OCI-LY1 (cell line): ENCODE results near the gene KLF3.

Experiments used
- H2AFZ ChIP-seq: fragments of 200-600 bp; sonication (generic), shearing (Covaris generic); 2 replicates; pipeline ENCODE4 v1.6.0; 2014; ENCODE audit warnings: antibody characterized with exemption, mild to moderate bottlenecking, low read length
- H3F3A ChIP-seq: fragments of 200-600 bp; sonication (generic), shearing (Covaris generic); 2 replicates; pipeline ENCODE4 v1.6.0; 2014; ENCODE audit warnings: mild to moderate bottlenecking, antibody characterized with exemption, low read length, moderate library complexity; ENCODE audit not compliant: insufficient read depth
- H3K27ac ChIP-seq: fragments of 200-600 bp; sonication (generic); 2 replicates; pipeline ENCODE4 v1.5.1; 2014; ENCODE audit warnings: low read length, mixed run types, mild to moderate bottlenecking, low read depth; ENCODE audit not compliant: poor library complexity, severe bottlenecking
- H3K27me3 ChIP-seq: fragments of 200-600 bp; sonication (generic); 2 replicates; pipeline ENCODE4 v1.6.0; 2014; ENCODE audit warnings: antibody characterized with exemption, mild to moderate bottlenecking, low read length, moderate library complexity; ENCODE audit not compliant: insufficient read depth
- H3K36me3 ChIP-seq: fragments of 200-600 bp; sonication (generic); 2 replicates; pipeline ENCODE4 v1.6.1; 2014; ENCODE audit warnings: mild to moderate bottlenecking, antibody characterized with exemption, low read length, moderate library complexity, mixed read lengths; ENCODE audit not compliant: insufficient read depth
- H3K4me1 ChIP-seq: fragments of 200-600 bp; sonication (generic); 2 replicates; pipeline ENCODE4 v1.5.1; 2014; ENCODE audit warnings: mild to moderate bottlenecking, low read length, moderate library complexity; ENCODE audit not compliant: insufficient read depth, severe bottlenecking
- H3K4me2 ChIP-seq: fragments of 200-600 bp; sonication (generic), shearing (Covaris generic); 2 replicates; pipeline ENCODE4 v1.6.1; 2014; ENCODE audit warnings: low read length
- H3K4me3 ChIP-seq: fragments of 200-600 bp; sonication (generic); 2 replicates; pipeline ENCODE4 v1.5.1; 2014; ENCODE audit warnings: low read length, low read depth, mild to moderate bottlenecking, mixed read lengths; ENCODE audit not compliant: poor library complexity, severe bottlenecking
- H3K79me2 ChIP-seq: fragments of 200-600 bp; shearing (Covaris generic); 2 replicates; pipeline ENCODE4 v1.6.1; 2016; ENCODE audit warnings: mixed run types, low read length, mixed read lengths; ENCODE audit not compliant: insufficient read depth
- H3K9ac ChIP-seq: fragments of 200-600 bp; sonication (generic), shearing (Covaris generic); 2 replicates; pipeline ENCODE4 v1.6.1; 2014; ENCODE audit warnings: mild to moderate bottlenecking, low read length, mixed read lengths
- H3K9me2 ChIP-seq: fragments of 200-600 bp; sonication (generic), shearing (Covaris generic); 2 replicates; pipeline ENCODE4 v1.6.1; 2014; ENCODE audit warnings: low read depth, mild to moderate bottlenecking, low read length, mixed read lengths
- H3K9me3 ChIP-seq: fragments of 200-600 bp; shearing (Covaris generic); 2 replicates; pipeline ENCODE4 v1.6.1; 2014; ENCODE audit warnings: low read length, mixed read lengths
- H4K20me1 ChIP-seq: fragments of 200-600 bp; sonication (generic), shearing (Covaris generic); 2 replicates; pipeline ENCODE4 v1.6.0; 2016; ENCODE audit warnings: mild to moderate bottlenecking, low read length; ENCODE audit not compliant: insufficient read depth
- EZH2 ChIP-seq: fragments of 200-600 bp; sonication (generic), shearing (Covaris generic); IDR thresholded peaks from 2 replicates; pipeline ENCODE4 v1.8.0; 2017; ENCODE audit warnings: borderline replicate concordance, mixed run types, mild to moderate bottlenecking, antibody characterized with exemption, low read length, moderate library complexity, mixed read lengths
- TF ChIP-seq, protein P1 (sequence below): fragments of 200-600 bp; sonication (generic), shearing (Covaris generic); IDR thresholded peaks from 2 replicates; pipeline ENCODE4 v1.5.1; 2017; ENCODE audit warnings: mild to moderate bottlenecking, antibody characterized with exemption, low read length, moderate library complexity, mixed read lengths

KLF3 gene

DNA sequence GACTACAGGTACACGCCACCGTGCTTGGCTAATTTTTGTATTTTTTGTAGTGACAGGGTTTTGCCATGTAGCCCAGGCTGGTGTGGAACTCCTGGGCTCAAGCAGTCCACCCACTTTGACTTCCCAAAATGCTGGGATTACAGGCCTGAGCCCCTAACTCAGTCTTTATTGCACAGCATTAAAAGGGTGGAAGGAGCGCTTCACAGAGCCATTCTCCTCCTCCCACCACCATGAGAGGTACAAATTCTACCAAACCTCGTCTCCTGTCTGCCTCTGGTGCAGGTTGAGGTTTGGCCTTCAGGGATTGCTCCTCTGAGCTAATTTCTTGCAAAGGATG, 66.5 kb downstream of the KLF3 start:
- H3K9me3 ChIP-seq: no peaks in the 10 kb centered on the region
- H3K27ac ChIP-seq: no peak overlapping the region
- TF ChIP-seq EZH2: no peak
- TF ChIP-seq, protein P1, sequence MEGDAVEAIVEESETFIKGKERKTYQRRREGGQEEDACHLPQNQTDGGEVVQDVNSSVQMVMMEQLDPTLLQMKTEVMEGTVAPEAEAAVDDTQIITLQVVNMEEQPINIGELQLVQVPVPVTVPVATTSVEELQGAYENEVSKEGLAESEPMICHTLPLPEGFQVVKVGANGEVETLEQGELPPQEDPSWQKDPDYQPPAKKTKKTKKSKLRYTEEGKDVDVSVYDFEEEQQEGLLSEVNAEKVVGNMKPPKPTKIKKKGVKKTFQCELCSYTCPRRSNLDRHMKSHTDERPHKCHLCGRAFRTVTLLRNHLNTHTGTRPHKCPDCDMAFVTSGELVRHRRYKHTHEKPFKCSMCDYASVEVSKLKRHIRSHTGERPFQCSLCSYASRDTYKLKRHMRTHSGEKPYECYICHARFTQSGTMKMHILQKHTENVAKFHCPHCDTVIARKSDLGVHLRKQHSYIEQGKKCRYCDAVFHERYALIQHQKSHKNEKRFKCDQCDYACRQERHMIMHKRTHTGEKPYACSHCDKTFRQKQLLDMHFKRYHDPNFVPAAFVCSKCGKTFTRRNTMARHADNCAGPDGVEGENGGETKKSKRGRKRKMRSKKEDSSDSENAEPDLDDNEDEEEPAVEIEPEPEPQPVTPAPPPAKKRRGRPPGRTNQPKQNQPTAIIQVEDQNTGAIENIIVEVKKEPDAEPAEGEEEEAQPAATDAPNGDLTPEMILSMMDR: no peak
- no peak overlapping the region for H3K9ac ChIP-seq
- H3K4me3 ChIP-seq: no peak overlapping the region
- no peak overlapping the region for H3K4me2 ChIP-seq
- H2AFZ ChIP-seq: no peak overlapping the region
- no peaks in the 10 kb centered on the region for H3K36me3 ChIP-seq
- H3K9me2 ChIP-seq: no peaks in the 10 kb centered on the region
- H3K27me3 ChIP-seq: no peaks in the 10 kb centered on the region
- no peaks in the 10 kb centered on the region for H3K79me2 ChIP-seq
- H4K20me1 ChIP-seq: no peaks in the 10 kb centered on the region
- peaks cover 7% of the 10 kb centered on the region for H3K4me1 ChIP-seq
- H3F3A ChIP-seq: no peaks in the 10 kb centered on the region

DNA sequence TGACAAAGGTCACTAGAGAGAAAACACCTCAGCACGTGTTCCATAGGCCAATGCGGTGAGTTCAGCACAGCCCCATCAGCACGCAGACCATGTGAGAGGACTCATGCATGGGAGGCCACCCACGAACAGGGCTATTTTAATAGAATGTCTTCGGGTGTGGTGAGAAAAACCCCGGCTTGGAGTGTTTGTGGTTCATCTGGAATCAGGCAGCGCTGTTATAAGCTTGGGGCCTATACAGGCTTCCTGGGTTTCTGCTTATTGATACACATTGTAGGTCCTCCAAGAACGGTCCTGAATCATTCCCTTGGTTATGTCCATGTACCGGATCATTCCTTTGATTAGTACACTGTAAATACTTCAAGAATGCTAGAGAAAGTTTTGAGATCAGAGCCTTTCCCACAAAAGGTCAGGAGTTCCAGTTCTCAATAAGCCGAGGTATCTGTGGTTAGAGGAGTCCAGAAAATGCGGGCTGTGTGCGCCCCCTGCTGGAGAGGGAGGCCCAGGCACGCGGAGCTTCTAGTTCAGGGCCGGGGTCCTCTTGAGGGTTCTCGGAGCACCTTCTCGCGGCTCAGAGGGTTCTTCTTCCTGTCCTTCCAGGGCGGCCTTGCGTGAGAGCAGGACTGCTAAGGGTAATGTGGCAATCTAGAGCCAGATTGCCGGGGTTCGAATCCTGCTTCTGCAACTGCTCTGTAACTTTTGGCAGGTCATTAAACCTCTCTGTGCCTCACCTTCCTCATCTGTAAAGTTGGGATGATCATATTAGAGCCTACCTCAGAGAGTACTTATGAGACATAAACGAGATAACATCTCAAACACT, 67.0 kb downstream of the KLF3 start:
- TF ChIP-seq, protein P1: peak; percentile 99
- TF ChIP-seq EZH2: no peak
- no peak overlapping the region for H3K4me3 ChIP-seq
- no peaks in the 10 kb centered on the region for H3K9me2 ChIP-seq
- H3K4me2 ChIP-seq: no peak overlapping the region
- no peaks in the 10 kb centered on the region for H4K20me1 ChIP-seq
- H3F3A ChIP-seq: no peaks in the 10 kb centered on the region
- no peak overlapping the region for H3K9ac ChIP-seq
- H3K4me1 ChIP-seq: peaks cover 7% of the 10 kb centered on the region
- H3K79me2 ChIP-seq: no peaks in the 10 kb centered on the region
- H3K27ac ChIP-seq: no peak overlapping the region
- H3K9me3 ChIP-seq: no peaks in the 10 kb centered on the region
- H3K27me3 ChIP-seq: no peaks in the 10 kb centered on the region
- no peaks in the 10 kb centered on the region for H3K36me3 ChIP-seq
- peak overlapping the region; percentile 28; the same call in 1 of the 2 replicates for H2AFZ ChIP-seq

DNA sequence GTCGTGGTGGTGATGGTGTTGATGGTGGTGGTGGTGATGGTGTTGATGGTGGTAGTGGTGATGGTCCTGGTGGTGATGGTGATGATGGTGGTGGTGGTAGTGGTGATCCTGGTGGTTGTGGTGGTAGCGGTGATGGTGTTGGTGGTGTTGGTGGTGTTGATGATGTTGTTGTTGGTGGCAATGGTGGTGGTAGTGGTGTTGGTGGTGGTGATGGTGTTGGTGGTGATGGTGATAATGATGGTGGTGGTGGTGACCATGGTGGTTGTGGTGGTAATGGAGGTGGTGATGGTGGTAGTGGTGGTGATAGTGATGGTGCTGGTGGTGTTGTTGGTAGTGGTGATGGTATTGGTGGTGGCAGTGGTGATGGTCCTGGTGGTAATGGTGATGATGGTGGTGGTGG, 69.7 kb downstream of the KLF3 start:
- Histone ChIP-seq H3F3A (no peaks in the 10 kb centered on the region), H3K9me2 (no peaks in the 10 kb centered on the region)
- TF ChIP-seq EZH2: no peak
- TF ChIP-seq, protein P1: no peak

More for the DNA sequence above, 69.7 kb downstream of the KLF3 start:
- Histone ChIP-seq H2AFZ (no peak overlapping the region), H3K4me3 (no peak overlapping the region), H3K9me3 (no peaks in the 10 kb centered on the region), H3K4me1 (peaks cover 7% of the 10 kb centered on the region), H4K20me1 (no peaks in the 10 kb centered on the region), H3K9ac (no peak overlapping the region), H3K4me2 (no peak overlapping the region), H3K79me2 (no peaks in the 10 kb centered on the region), H3K36me3 (no peaks in the 10 kb centered on the region), H3K27ac (no peak overlapping the region), H3K27me3 (no peaks in the 10 kb centered on the region)
